Measurements from ENCODE around the gene PSMG1. TPM values are rescaled to one million over a fixed set of nuclear protein-coding genes. Genes with fewer than 3 reads are reported as not detected.

PSMG1 gene
- polyA plus RNA-seq, 3 donors: 41.3 to 46.8 (median 43.1) TPM

DNA sequence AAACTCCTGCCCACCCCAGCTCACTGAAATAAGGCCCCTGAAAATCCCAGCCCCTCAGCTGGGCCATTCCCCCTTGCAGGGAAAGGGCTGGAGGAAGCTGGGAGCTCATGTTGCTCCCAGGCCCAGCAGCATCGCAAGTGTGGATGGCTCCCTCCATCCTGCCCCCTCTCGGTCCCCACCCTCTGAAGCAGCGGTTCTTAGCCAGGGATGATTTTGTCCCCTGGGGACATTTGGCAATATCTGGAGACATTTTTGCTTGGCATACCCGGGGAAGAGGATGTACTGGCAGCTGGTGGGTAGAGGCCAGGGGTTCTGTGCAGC, 56.8 kb downstream of the PSMG1 start:
- DNase-seq: no peak

- DNase-seq: peak; percentile 68
These were observed 57.3 kb downstream of the PSMG1 start for GRCh38 chr21:39125752-39126485.

Other genes starting within 250 kb of the PSMG1 start
- 10 to 100 TPM; 43.0 to 49.0 (median 46.1) TPM for gene BRWD1, start 130.2 kb upstream of the PSMG1 start, polyA plus RNA-seq (ENCODE audit: insufficient read length in 3 of 3)
- gene HMGN1, start 165.6 kb upstream of the PSMG1 start, polyA plus RNA-seq (ENCODE audit: insufficient read length in 3 of 3): 100 to 1,000 TPM; 665 to 708 (median 701) TPM